Glutamatergic neuron (in vitro differentiated cells): ENCODE data around the gene EPB41L4B. TPM values are rescaled to one million over a fixed set of nuclear protein-coding genes. Genes with fewer than 3 reads are reported as not detected.
A peak's percentile ranks its signal among the peaks of the same experiment; 100 is the strongest.

ENCODE experiments used
- DNase-seq: peaks from one replicate; pipeline ENCODE4 v3.0.0; 2022
- H3K27ac Mint-ChIP-seq: one replicate; pipeline ENCODE4 v1.8.0; 2020; ENCODE audit warnings: mild to moderate bottlenecking, mixed read lengths, inconsistent platforms; ENCODE audit not compliant: unreplicated experiment
- H3K27me3 Mint-ChIP-seq: one replicate; pipeline ENCODE4 v1.8.0; 2020; ENCODE audit warnings: mild to moderate bottlenecking, moderate library complexity, mixed read lengths, inconsistent platforms; ENCODE audit not compliant: unreplicated experiment
- H3K36me3 Mint-ChIP-seq: one replicate; pipeline ENCODE4 v1.8.0; 2020; ENCODE audit warnings: mild to moderate bottlenecking, mixed read lengths, inconsistent platforms; ENCODE audit not compliant: unreplicated experiment
- H3K4me1 Mint-ChIP-seq: one replicate; pipeline ENCODE4 v1.8.0; 2020; ENCODE audit warnings: mild to moderate bottlenecking, low read depth, mixed read lengths, inconsistent platforms; ENCODE audit not compliant: unreplicated experiment
- H3K4me3 Mint-ChIP-seq: one replicate; pipeline ENCODE4 v1.8.0; 2020; ENCODE audit warnings: mild to moderate bottlenecking, mixed read lengths, inconsistent platforms; ENCODE audit not compliant: unreplicated experiment
- H3K9me3 Mint-ChIP-seq: one replicate; pipeline ENCODE4 v1.8.0; 2020; ENCODE audit warnings: mild to moderate bottlenecking, moderate library complexity, mixed read lengths, inconsistent platforms; ENCODE audit not compliant: unreplicated experiment
- CTCF ChIP-seq: fragments of 200-600 bp; sonication (generic); IDR thresholded peaks from one replicate; pipeline ENCODE4 v1.5.0; 2021; ENCODE audit not compliant: partially characterized antibody, unreplicated experiment
- total RNA-seq: library from RNA; stranded (reverse); fragmentation: NEBNext Ultra II Directional; extraction: Animal tissue kit (Norgen Biotek cat#: 25700); gene quantifications from one replicate; pipeline ENCODE4 v1.2.1, GENCODE V29; 2021; ENCODE audit not compliant: unreplicated experiment

Gene EPB41L4B
- total RNA-seq, 1 donor from 2014 or later: 10.0 TPM

GRCh38 chr9:109192732-109193361 lies 128.0 kb downstream of the EPB41L4B start:
- peaks cover 6% of the 10 kb centered on the region for H3K9me3 Mint-ChIP-seq
- H3K4me1 Mint-ChIP-seq: peaks cover 29% of the 10 kb centered on the region
- peak; percentile 55 for DNase-seq
- H3K27me3 Mint-ChIP-seq: peaks cover 3% of the 10 kb centered on the region
- H3K4me3 Mint-ChIP-seq: no peak overlapping the region
- peak overlapping the region; percentile 98 for H3K27ac Mint-ChIP-seq
- no peaks in the 10 kb centered on the region for H3K36me3 Mint-ChIP-seq
- no peak for TF ChIP-seq CTCF

GRCh38 chr9:109191746-109192145 lies 129.1 kb downstream of the EPB41L4B start:
- Mint-ChIP-seq H3K9me3 (peaks cover 9% of the 10 kb centered on the region), H3K27ac (no peak overlapping the region), H3K4me1 (peaks cover 29% of the 10 kb centered on the region), H3K4me3 (no peak overlapping the region), H3K36me3 (no peaks in the 10 kb centered on the region), H3K27me3 (peaks cover 3% of the 10 kb centered on the region)
- DNase-seq: no peak
- no peak for TF ChIP-seq CTCF

- Mint-ChIP-seq H3K4me3 (no peak overlapping the region), H3K9me3 (peaks cover 9% of the 10 kb centered on the region), H3K27ac (no peak overlapping the region), H3K4me1 (peaks cover 24% of the 10 kb centered on the region), H3K36me3 (no peaks in the 10 kb centered on the region), H3K27me3 (peaks cover 3% of the 10 kb centered on the region)
- no peak for DNase-seq
- TF ChIP-seq CTCF: no peak
Observed at GRCh38 chr9:109190151-109190550, 130.7 kb downstream of the EPB41L4B start.

- peaks cover 5% of the 10 kb centered on the region for H3K4me1 Mint-ChIP-seq
- peaks cover 2% of the 10 kb centered on the region for H3K9me3 Mint-ChIP-seq
- no peak overlapping the region for H3K27ac Mint-ChIP-seq
- H3K4me3 Mint-ChIP-seq: no peak overlapping the region
- DNase-seq: no peak
- TF ChIP-seq CTCF: no peak
- no peaks in the 10 kb centered on the region for H3K27me3 Mint-ChIP-seq
- H3K36me3 Mint-ChIP-seq: no peaks in the 10 kb centered on the region
Observed at GRCh38 chr9:109186857-109187520, 133.9 kb downstream of the EPB41L4B start.
